H1 (cell line): ENCODE data around the gene SSMEM1. TPM values are rescaled to one million over a fixed set of nuclear protein-coding genes. Genes with fewer than 3 reads are reported as not detected.
A peak's percentile ranks its signal among the peaks of the same experiment; 100 is the strongest.
"Not testable (repeated sequence)": the region's sequence is repeated elsewhere in the genome, so short reads cannot be mapped to it uniquely, and the experiment has no call there.

Source experiments
- CTCF ChIA-PET: fragments of 300-600 bp; sonication (Branson Sonifier 250); formaldehyde crosslinking; loops from one replicate; lab custom pipeline; 2021; ENCODE audit not compliant: partially characterized antibody; lab: Charles Lee
- POLR2A ChIA-PET: fragments of 300-600 bp; sonication (Branson Sonifier 250); formaldehyde crosslinking; loops from one replicate; lab custom pipeline; 2021; ENCODE audit warnings: inconsistent platforms; ENCODE audit not compliant: partially characterized antibody; lab: Charles Lee
- DNase-seq, 2 experiments: peaks; one replicate each; pipeline versions ENCODE4 v3.0.0 to v3.0.0-alpha.2; 2010 to 2022; ENCODE audit warnings: low spot score in 2 of 2, low read depth in 1 of 2, mixed read lengths in 1 of 2
- FAIRE-seq: peaks from 2 replicates; lab custom pipeline; 2011; peaks lifted over from hg19 to GRCh38; lab: Jason Lieb, UNC
- H2AFZ ChIP-seq: 2 replicates; pipeline ENCODE4 v1.8.1; 2012; ENCODE audit warnings: low read length, inconsistent platforms
- H2AK5ac ChIP-seq: 2 replicates; pipeline ENCODE4 v1.6.1; 2013; ENCODE audit warnings: low read depth, low read length
- H2BK120ac ChIP-seq: replicated peaks from 2 replicates; pipeline ENCODE3; 2013; ENCODE audit warnings: low read depth, low read length, inconsistent platforms
- H2BK12ac ChIP-seq: 2 replicates; pipeline ENCODE4 v1.6.1; 2013; ENCODE audit warnings: low read depth, low read length
- H2BK15ac ChIP-seq: 2 replicates; pipeline ENCODE4 v1.6.1; 2013; ENCODE audit warnings: low read length
- H2BK20ac ChIP-seq: 2 replicates; pipeline ENCODE4 v1.6.1; 2013; ENCODE audit warnings: low read length
- H2BK5ac ChIP-seq: 2 replicates; pipeline ENCODE4 v1.6.1; 2013; ENCODE audit warnings: low read depth, low read length
- H3K14ac ChIP-seq: 2 replicates; pipeline ENCODE4 v1.6.1; 2013; ENCODE audit warnings: inconsistent platforms; ENCODE audit not compliant: insufficient read length
- H3K18ac ChIP-seq: 2 replicates; pipeline ENCODE4 v1.6.1; 2013; ENCODE audit warnings: low read length; ENCODE audit errors: extremely low read depth
- H3K23ac ChIP-seq: 2 replicates; pipeline ENCODE4 v1.6.1; 2013; ENCODE audit warnings: inconsistent platforms; ENCODE audit not compliant: insufficient read length
- H3K23me2 ChIP-seq: 2 replicates; pipeline ENCODE4 v1.6.1; 2013; ENCODE audit warnings: low read depth, low read length
- H3K27ac ChIP-seq: 2 replicates; pipeline ENCODE4 v1.6.1; 2011; ENCODE audit warnings: low read depth, low read length, inconsistent platforms
- H3K27me3 ChIP-seq, 4 experiments: replicated peaks in 1 of 4; 1 replicate in 1 of 4; 2 replicates in 3 of 4; pipeline versions ENCODE4 v1.6.1 to v1.8.1; 2011 to 2013; ENCODE audit warnings: low read length in 3 of 4, mild to moderate bottlenecking in 3 of 4, inconsistent platforms in 2 of 4, mixed read lengths in 2 of 4, moderate library complexity in 1 of 4; ENCODE audit not compliant: control insufficient read depth in 3 of 4, insufficient read depth in 3 of 4; ENCODE audit errors: extremely low read depth in 1 of 4
- H3K36me3 ChIP-seq, 4 experiments: 2 replicates each; pipeline versions ENCODE4 v1.6.1 to v1.8.1; 2011 to 2013; ENCODE audit warnings: mild to moderate bottlenecking in 4 of 4, low read length in 3 of 4, moderate library complexity in 2 of 4, control low read depth in 1 of 4, inconsistent platforms in 1 of 4; ENCODE audit not compliant: insufficient read depth in 4 of 4, control insufficient read depth in 2 of 4
- H3K4ac ChIP-seq: replicated peaks from 2 replicates; pipeline ENCODE3; 2013; ENCODE audit warnings: low read length, low read depth, mixed read lengths, inconsistent platforms; ENCODE audit not compliant: insufficient read length
- H3K4me1 ChIP-seq, 4 experiments: replicated peaks in 1 of 4; 1 replicate in 1 of 4; 2 replicates in 3 of 4; pipeline versions ENCODE4 v1.6.1 to v1.8.1; 2011 to 2013; ENCODE audit warnings: low read length in 3 of 4, inconsistent platforms in 2 of 4, mixed read lengths in 1 of 4; ENCODE audit not compliant: insufficient read depth in 4 of 4, control insufficient read depth in 3 of 4
- H3K4me2 ChIP-seq, 2 experiments: 2 replicates each; pipeline versions ENCODE4 v1.6.1 to v1.8.1; 2011 to 2013; ENCODE audit warnings: low read depth in 2 of 2, low read length in 2 of 2, control low read depth in 1 of 2, inconsistent platforms in 1 of 2, mild to moderate bottlenecking in 1 of 2; ENCODE audit not compliant: insufficient read depth in 1 of 2
- H3K4me3 ChIP-seq, 4 experiments: fragments of 200-600, 300-600 bp in 1 of 4; sonication (generic), shearing (Covaris generic), sonication (Bioruptor Twin) in 1 of 4; 2 replicates each; pipeline versions ENCODE4 v1.5.1 to v1.8.1; 2011 to 2016; ENCODE audit warnings: low read length in 4 of 4, low read depth in 3 of 4, control low read depth in 2 of 4, inconsistent platforms in 2 of 4, mild to moderate bottlenecking in 2 of 4, mixed read lengths in 1 of 4, moderate library complexity in 1 of 4; ENCODE audit not compliant: insufficient read depth in 2 of 4; ENCODE audit errors: extremely low read depth in 1 of 4
- H3K56ac ChIP-seq: replicated peaks from 2 replicates; pipeline ENCODE3; 2013; ENCODE audit warnings: low read depth, mild to moderate bottlenecking, mixed read lengths, low read length, inconsistent platforms; ENCODE audit not compliant: insufficient read length
- H3K79me1 ChIP-seq: 2 replicates; pipeline ENCODE4 v1.6.1; 2013; ENCODE audit warnings: low read depth, low read length, control low read depth
- H3K79me2 ChIP-seq, 2 experiments: 2 replicates each; pipeline versions ENCODE4 v1.6.1 to v1.8.1; 2012 to 2013; ENCODE audit warnings: low read length in 2 of 2, mild to moderate bottlenecking in 2 of 2, inconsistent platforms in 1 of 2; ENCODE audit not compliant: insufficient read depth in 2 of 2, control insufficient read depth in 1 of 2
- H3K9ac ChIP-seq, 4 experiments: replicated peaks in 1 of 4; 1 replicate in 1 of 4; 2 replicates in 3 of 4; pipeline versions ENCODE4 v1.6.1 to v1.8.1; 2011 to 2013; ENCODE audit warnings: low read depth in 3 of 4, low read length in 3 of 4, control low read depth in 2 of 4, mild to moderate bottlenecking in 2 of 4, moderate library complexity in 2 of 4, inconsistent platforms in 1 of 4; ENCODE audit errors: extremely low read depth in 1 of 4
- H3K9me3 ChIP-seq, 2 experiments: 2 replicates each; pipeline versions ENCODE4 v1.6.1 to v1.8.1; 2012 to 2013; ENCODE audit warnings: mild to moderate bottlenecking in 2 of 2, moderate library complexity in 2 of 2, control low read depth in 1 of 2, inconsistent platforms in 1 of 2, low read depth in 1 of 2, low read length in 1 of 2, mixed read lengths in 1 of 2; ENCODE audit not compliant: insufficient read depth in 2 of 2
- H4K20me1 ChIP-seq, 2 experiments: replicated peaks in 1 of 2; 2 replicates each; pipeline versions ENCODE3 to v1.8.1; 2011 to 2013; ENCODE audit warnings: inconsistent platforms in 2 of 2, low read length in 2 of 2, mild to moderate bottlenecking in 1 of 2; ENCODE audit not compliant: insufficient read depth in 2 of 2, control insufficient read depth in 1 of 2
- H4K5ac ChIP-seq: 2 replicates; pipeline ENCODE4 v1.6.1; 2013; ENCODE audit warnings: low read length, low read depth, mixed read lengths, inconsistent platforms; ENCODE audit not compliant: insufficient read length
- H4K8ac ChIP-seq: 2 replicates; pipeline ENCODE4 v1.8.0; 2013; ENCODE audit warnings: mild to moderate bottlenecking, moderate library complexity, low read length, inconsistent platforms; ENCODE audit not compliant: insufficient read depth; ENCODE audit errors: extremely low read depth
- H4K91ac ChIP-seq: replicated peaks from 2 replicates; pipeline ENCODE3; 2013; ENCODE audit warnings: low read length, mixed read lengths, inconsistent platforms; ENCODE audit not compliant: insufficient read length
- CREB1 ChIP-seq: IDR thresholded peaks from 2 replicates; pipeline ENCODE4 v1.6.1; 2012; ENCODE audit warnings: inconsistent platforms
- YY1 ChIP-seq: IDR thresholded peaks from 2 replicates; pipeline ENCODE4 v1.6.1; 2011; ENCODE audit warnings: low read depth, mild to moderate bottlenecking, low read length
- WGBS, 2 experiments: shearing (Covaris generic) in 1 of 2; methylation state at CpG; one replicate each; pipeline versions ENCODE4 v1.1.6 to v1.1.7; 2013 to 2015; ENCODE audit warnings: low lambda C conversion rate in 2 of 2, mixed read lengths in 2 of 2, inconsistent platforms in 1 of 2, low coverage in 1 of 2, missing lambda C conversion rate in 1 of 2; ENCODE audit not compliant: insufficient replicate concordance in 2 of 2, insufficient coverage in 1 of 2, insufficient read length in 1 of 2; ENCODE audit errors: extremely low coverage in 1 of 2, missing lambda C conversion rate in 1 of 2; 5-methylcytosine and 5-hydroxymethylcytosine counted together
- polyA plus RNA-seq, 7 experiments: library from polyadenylated mRNA; depleted of rRNA in 3 of 7; stranded (reverse) in 5 of 7; unstranded in 2 of 7; fragments of >200 nt in 5 of 7; fragments of 200-250 nt in 2 of 7; gene quantifications; 1 replicate in 5 of 7; 2 replicates in 1 of 7; 4 replicates in 1 of 7; pipeline versions ENCODE4 v1.2.1 to v1.2.3, GENCODE V29; 2011 to 2013; ENCODE audit warnings: missing spikeins in 2 of 7, mixed read lengths in 2 of 7
- total RNA-seq: library from RNA; stranded (reverse); fragmentation: NEBNext Ultra II Directional; extraction: Animal tissue kit (Norgen Biotek cat#: 25700); gene quantifications from 2 replicates; pipeline ENCODE4 v1.2.1, GENCODE V29; 2021

Gene SSMEM1
- total and polyA plus RNA-seq, 2 of the 8 experiments (the other 6 are each of a cell fraction or from before 2014, with no cell fraction given) = not detected

GRCh38 chr7:130242198-130243014 is 34.7 kb downstream of the SSMEM1 start (continued):
- TF ChIP-seq YY1 = 0 out of 2 replicates have a peak, but pooled peaks have one; percentile 34
- TF ChIP-seq CREB1 = no peak

GRCh38 chr7:130243486-130243885 is 35.8 kb downstream of the SSMEM1 start:
- H3K79me1 ChIP-seq, H4K5ac ChIP-seq, H2BK20ac ChIP-seq, H3K56ac ChIP-seq, H3K18ac ChIP-seq, H2BK15ac ChIP-seq, H3K9ac ChIP-seq, H3K79me2 ChIP-seq, H3K14ac ChIP-seq, H3K23ac ChIP-seq, H2BK5ac ChIP-seq, FAIRE-seq, H3K4me2 ChIP-seq, H4K8ac ChIP-seq, H4K20me1 ChIP-seq, H3K4me3 ChIP-seq, H3K4ac ChIP-seq, H3K27ac ChIP-seq, H2AK5ac ChIP-seq, H4K91ac ChIP-seq, H3K27me3 ChIP-seq, H3K23me2 ChIP-seq, H3K9me3 ChIP-seq, H3K36me3 ChIP-seq, H2BK120ac ChIP-seq, H3K4me1 ChIP-seq, POLR2A ChIA-PET, H2BK12ac ChIP-seq, DNase-seq, H2AFZ ChIP-seq: not testable (repeated sequence)
- WGBS, 2 experiments = 73% methylated on average over 1 of the region's 1 CpG; no CpG with 5 or more reads in 1 of the 2 experiments
- CTCF ChIA-PET = interaction anchor here (0.8 to 2.5 kb wide), 21 partner anchors 17 to 671 kb away, joined by 3 to 15 read pairs (median 4); partner anchors contain the start of genes CPA1, MEST and TMEM209
